Neural progenitor cell (in vitro differentiated cells): ENCODE measurements around the gene FAM177B. TPM values are rescaled to one million over a fixed set of nuclear protein-coding genes. Genes with fewer than 3 reads are reported as not detected.

Source experiments
- DNase-seq: peaks from one replicate; pipeline ENCODE4 v3.0.0-alpha.2; 2016; ENCODE audit warnings: low spot score
- H2AFZ ChIP-seq: fragments of 200-600 bp; sonication (generic); replicated peaks from 2 replicates; pipeline ENCODE4 v1.6.1; 2016; ENCODE audit warnings: antibody characterized with exemption
- H3F3A ChIP-seq: fragments of 200-600 bp; sonication (generic); 2 replicates; pipeline ENCODE4 v1.6.1; 2016; ENCODE audit warnings: antibody characterized with exemption, low read depth
- H3K27ac ChIP-seq: fragments of 200-600 bp; sonication (generic); 2 replicates; pipeline ENCODE4 v1.5.1; 2016; ENCODE audit warnings: mild to moderate bottlenecking
- H3K27me3 ChIP-seq: fragments of 200-600 bp; sonication (generic); 2 replicates; pipeline ENCODE4 v1.6.1; 2016; ENCODE audit warnings: mild to moderate bottlenecking, moderate library complexity
- H3K36me3 ChIP-seq: fragments of 200-600 bp; sonication (generic); 2 replicates; pipeline ENCODE4 v1.5.1; 2016
- H3K4me1 ChIP-seq: fragments of 200-600 bp; sonication (generic); 2 replicates; pipeline ENCODE4 v1.6.1; 2016; ENCODE audit warnings: mixed run types
- H3K4me2 ChIP-seq: fragments of 200-600 bp; sonication (generic); 2 replicates; pipeline ENCODE4 v1.6.1; 2016
- H3K4me3 ChIP-seq: fragments of 200-600 bp; sonication (generic); 2 replicates; pipeline ENCODE4 v1.5.1; 2016
- H3K79me2 ChIP-seq: fragments of 200-600 bp; sonication (generic); 2 replicates; pipeline ENCODE4 v1.6.1; 2016; ENCODE audit warnings: low read depth
- H3K9ac ChIP-seq: fragments of 200-600 bp; sonication (generic); 2 replicates; pipeline ENCODE4 v1.6.1; 2016
- H3K9me3 ChIP-seq: fragments of 200-600 bp; sonication (generic); 2 replicates; pipeline ENCODE4 v1.5.1; 2016; ENCODE audit warnings: low read depth
- H4K20me1 ChIP-seq: fragments of 200-600 bp; sonication (generic); 2 replicates; pipeline ENCODE4 v1.6.1; 2016; ENCODE audit warnings: low read depth
- H3K27ac Mint-ChIP-seq: 3 replicates; pipeline ENCODE4 v1.8.0; 2021; ENCODE audit warnings: mixed read lengths
- H3K27me3 Mint-ChIP-seq: 2 replicates; pipeline ENCODE4 v1.8.0; 2022; ENCODE audit warnings: low read depth, mild to moderate bottlenecking, inconsistent platforms, moderate library complexity, mixed read lengths; ENCODE audit not compliant: insufficient read depth
- H3K36me3 Mint-ChIP-seq: 3 replicates; pipeline ENCODE4 v1.8.0; 2021; ENCODE audit warnings: mixed read lengths
- H3K4me1 Mint-ChIP-seq: 3 replicates; pipeline ENCODE4 v1.8.0; 2021; ENCODE audit warnings: mixed read lengths
- H3K4me3 Mint-ChIP-seq: 3 replicates; pipeline ENCODE4 v1.8.0; 2021; ENCODE audit warnings: mild to moderate bottlenecking, moderate library complexity, mixed read lengths
- H3K9me3 Mint-ChIP-seq: 3 replicates; pipeline ENCODE4 v1.8.0; 2020; ENCODE audit warnings: mixed read lengths
- CTCF ChIP-seq: fragments of 200-600 bp; sonication (generic); IDR thresholded peaks from 2 replicates; pipeline ENCODE4 v1.5.1; 2017; ENCODE audit warnings: antibody characterized with exemption, mild to moderate bottlenecking
- EZH2 ChIP-seq: fragments of 200-600 bp; sonication (generic); IDR thresholded peaks from 2 replicates; pipeline ENCODE4 v1.6.1; 2017; ENCODE audit warnings: antibody characterized with exemption, mild to moderate bottlenecking, moderate library complexity
- EZH2phosphoT487 ChIP-seq: fragments of 200-600 bp; sonication (generic); IDR thresholded peaks from 2 replicates; pipeline ENCODE4 v1.6.1; 2017; ENCODE audit warnings: antibody characterized with exemption
- total RNA-seq: library from RNA; depleted of rRNA; stranded (reverse); fragments of >200 nt; gene quantifications from 2 replicates; pipeline ENCODE4 v1.2.3, GENCODE V29; 2015; ENCODE audit warnings: low replicate concordance

The FAM177B gene
- total RNA-seq, 1 donor from 2014 or later = not detected

GRCh38 chr1:222791006-222791710 is 54.2 kb downstream of the FAM177B start:
- no peaks in the 10 kb centered on the region for H3K4me1 ChIP-seq
- no peak overlapping the region for H3K27ac ChIP-seq
- H2AFZ ChIP-seq = no peak overlapping the region
- Mint-ChIP-seq H3K4me3 (no peak overlapping the region), H3K27ac (no peak overlapping the region), H3K4me1 (no peaks in the 10 kb centered on the region), H3K36me3 (no peaks in the 10 kb centered on the region), H3K9me3 (no peaks in the 10 kb centered on the region), H3K27me3 (peaks cover 3% of the 10 kb centered on the region)
- no peak overlapping the region for H3K9ac ChIP-seq
- H4K20me1 ChIP-seq = no peaks in the 10 kb centered on the region
- H3K9me3 ChIP-seq = no peaks in the 10 kb centered on the region
- H3K79me2 ChIP-seq = no peaks in the 10 kb centered on the region
- H3K4me3 ChIP-seq = no peak overlapping the region
- DNase-seq = no peak
- no peak for TF ChIP-seq EZH2
- TF ChIP-seq CTCF = no peak
- no peak for TF ChIP-seq EZH2phosphoT487
- no peaks in the 10 kb centered on the region for H3K36me3 ChIP-seq
- H3K4me2 ChIP-seq = no peak overlapping the region
- H3F3A ChIP-seq = no peaks in the 10 kb centered on the region
- H3K27me3 ChIP-seq = no peaks in the 10 kb centered on the region

DNA sequence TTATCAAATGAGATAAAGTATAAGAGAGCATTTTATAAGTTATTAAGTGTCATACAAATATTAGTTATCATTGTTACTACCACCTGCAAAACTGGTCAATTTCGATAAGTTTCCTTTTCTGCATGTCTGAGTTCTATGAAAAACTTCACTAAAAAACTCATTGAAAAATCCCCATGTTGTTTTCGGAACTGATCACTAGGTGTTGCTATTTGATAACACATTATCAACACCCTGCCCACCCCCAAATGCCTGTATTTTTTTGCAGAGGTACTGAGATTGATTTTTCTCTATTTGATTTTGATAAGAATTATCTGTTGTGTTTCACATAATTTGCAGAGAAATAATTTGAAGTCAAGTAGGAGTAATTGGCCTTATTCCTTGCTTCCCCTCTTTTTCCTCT is 55.7 kb downstream of the FAM177B start:
- Histone ChIP-seq H3K79me2 (no peaks in the 10 kb centered on the region), H3K36me3 (no peaks in the 10 kb centered on the region), H3K4me1 (no peaks in the 10 kb centered on the region), H4K20me1 (no peaks in the 10 kb centered on the region), H2AFZ (no peak overlapping the region), H3K9ac (no peak overlapping the region), H3K27ac (no peak overlapping the region), H3K9me3 (no peaks in the 10 kb centered on the region), H3K4me3 (no peak overlapping the region), H3F3A (no peaks in the 10 kb centered on the region), H3K27me3 (no peaks in the 10 kb centered on the region), H3K4me2 (no peak overlapping the region)
- Mint-ChIP-seq H3K27ac (no peak overlapping the region), H3K4me1 (no peaks in the 10 kb centered on the region), H3K4me3 (no peak overlapping the region), H3K27me3 (no peaks in the 10 kb centered on the region), H3K9me3 (no peaks in the 10 kb centered on the region), H3K36me3 (no peaks in the 10 kb centered on the region)
- DNase-seq = peak; percentile 44
- TF ChIP-seq EZH2 (no peak), CTCF (peak; percentile 87), EZH2phosphoT487 (no peak)

DNA sequence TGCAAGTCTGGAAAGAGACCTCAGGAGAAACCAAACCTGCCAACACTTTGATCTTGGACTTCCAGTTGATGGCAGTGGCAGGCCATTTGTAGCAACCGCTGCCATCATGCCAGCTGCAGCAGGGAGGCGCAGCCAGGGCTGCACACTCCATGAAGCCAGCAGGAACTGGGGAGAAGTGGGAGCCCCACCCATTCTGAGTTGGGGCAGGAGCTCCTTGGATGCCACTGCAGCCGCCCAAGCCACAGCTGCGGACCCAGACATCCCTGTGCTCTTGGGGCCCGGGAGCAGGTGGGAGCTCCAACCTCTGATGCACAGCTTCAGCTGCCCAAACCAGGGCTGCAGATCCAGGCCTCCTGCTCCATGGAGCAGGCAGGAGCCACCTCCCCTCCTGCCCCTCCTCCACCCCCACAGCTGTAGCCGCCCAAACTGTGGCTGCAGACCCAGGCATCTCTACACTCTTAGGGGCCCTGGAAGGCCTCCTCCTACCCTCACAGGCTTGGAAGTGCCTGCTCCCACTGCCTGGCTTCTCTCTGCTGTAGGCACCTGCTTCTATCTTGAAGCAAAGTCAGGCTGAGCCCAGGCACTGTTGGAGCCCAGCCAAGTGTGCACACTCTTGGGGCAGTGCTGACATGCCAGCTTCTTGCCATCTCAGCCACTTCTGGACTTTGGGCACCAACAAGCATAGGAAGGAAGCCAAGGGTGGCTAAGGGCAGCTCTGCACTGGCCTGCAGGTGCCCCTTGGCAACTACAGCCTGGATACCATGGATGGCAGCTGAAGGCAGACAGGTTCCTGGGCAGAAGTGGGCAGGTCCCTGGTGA is 57.9 kb downstream of the FAM177B start:
- DNase-seq = no peak
- Histone ChIP-seq H3F3A (no peaks in the 10 kb centered on the region), H3K9ac (no peak overlapping the region), H3K79me2 (no peaks in the 10 kb centered on the region), H3K4me2 (no peak overlapping the region), H3K4me1 (no peaks in the 10 kb centered on the region), H2AFZ (no peak overlapping the region), H3K4me3 (no peak overlapping the region), H3K9me3 (no peaks in the 10 kb centered on the region), H3K27ac (no peak overlapping the region), H3K36me3 (no peaks in the 10 kb centered on the region), H4K20me1 (no peaks in the 10 kb centered on the region), H3K27me3 (no peaks in the 10 kb centered on the region)
- H3K36me3 Mint-ChIP-seq = no peaks in the 10 kb centered on the region
- H3K4me3 Mint-ChIP-seq = no peak overlapping the region
- no peaks in the 10 kb centered on the region for H3K9me3 Mint-ChIP-seq
- H3K4me1 Mint-ChIP-seq = peaks cover 13% of the 10 kb centered on the region
- peaks cover 2% of the 10 kb centered on the region for H3K27me3 Mint-ChIP-seq
- H3K27ac Mint-ChIP-seq = no peak overlapping the region
- TF ChIP-seq CTCF (no peak), EZH2 (no peak), EZH2phosphoT487 (no peak)
